Measurements from ENCODE around the gene MAP3K20.

- TF ChIP-seq GTF2F1 (IDR thresholded peaks at IDR 0.05; ENCODE audit: borderline replicate concordance, low read depth, low read length) (no peak), CREB1 (IDR thresholded peaks at IDR 0.05) (no peak), USF2 (IDR thresholded peaks at IDR 0.05; ENCODE audit: low read length) (no peak), YY1 (IDR thresholded peaks at IDR 0.05; ENCODE audit: low read depth, low read length) (no peak), MAFK (IDR thresholded peaks at IDR 0.05; ENCODE audit: low read depth, low read length) (no peak), CTCF (IDR thresholded peaks at IDR 0.05; ENCODE audit: control extremely low read depth in 1 of 3, insufficient read depth in 1 of 3, low read depth in 1 of 3, low read length in 3 of 3) (no peak), RFX5 (IDR thresholded peaks at IDR 0.05; ENCODE audit: borderline replicate concordance, low read depth, low read length) (no peak), POLR2A (IDR thresholded peaks at IDR 0.05; ENCODE audit: control extremely low read depth in 1 of 2, low read depth in 2 of 2, low read length in 2 of 2) (no peak), CEBPB (IDR thresholded peaks at IDR 0.05; ENCODE audit: low read depth, low read length) (no peak), EZH2 (IDR thresholded peaks at IDR 0.05; ENCODE audit: low read depth, low read length, severe bottlenecking) (no peak), PHF8 (conservative IDR thresholded peaks at IDR 0.05; ENCODE audit: low read depth, low read length) (no peak)
Observed at GRCh38 chr2:173049831-173050230, 25.8 kb upstream of the MAP3K20 start.

All from H1 (cell line).